Hematopoietic multipotent progenitor cell (in vitro differentiated cells): ENCODE results near the gene COL1A2. TPM values are rescaled to one million over a fixed set of nuclear protein-coding genes. Genes with fewer than 3 reads are reported as not detected.

ENCODE experiments used
- DNase-seq, 3 donors: peaks; one replicate each; pipeline ENCODE4 v3.0.0-alpha.2; 2011 to 2015; ENCODE audit warnings: low read depth in 2 of 3, low spot score in 2 of 3
- total RNA-seq: library from RNA; depleted of rRNA; stranded (reverse); fragments of >200 nt; gene quantifications from one replicate; pipeline ENCODE4 v1.2.3, GENCODE V29; 2012

Gene COL1A2
- total RNA-seq, 1 donor, result not detected

DNA sequence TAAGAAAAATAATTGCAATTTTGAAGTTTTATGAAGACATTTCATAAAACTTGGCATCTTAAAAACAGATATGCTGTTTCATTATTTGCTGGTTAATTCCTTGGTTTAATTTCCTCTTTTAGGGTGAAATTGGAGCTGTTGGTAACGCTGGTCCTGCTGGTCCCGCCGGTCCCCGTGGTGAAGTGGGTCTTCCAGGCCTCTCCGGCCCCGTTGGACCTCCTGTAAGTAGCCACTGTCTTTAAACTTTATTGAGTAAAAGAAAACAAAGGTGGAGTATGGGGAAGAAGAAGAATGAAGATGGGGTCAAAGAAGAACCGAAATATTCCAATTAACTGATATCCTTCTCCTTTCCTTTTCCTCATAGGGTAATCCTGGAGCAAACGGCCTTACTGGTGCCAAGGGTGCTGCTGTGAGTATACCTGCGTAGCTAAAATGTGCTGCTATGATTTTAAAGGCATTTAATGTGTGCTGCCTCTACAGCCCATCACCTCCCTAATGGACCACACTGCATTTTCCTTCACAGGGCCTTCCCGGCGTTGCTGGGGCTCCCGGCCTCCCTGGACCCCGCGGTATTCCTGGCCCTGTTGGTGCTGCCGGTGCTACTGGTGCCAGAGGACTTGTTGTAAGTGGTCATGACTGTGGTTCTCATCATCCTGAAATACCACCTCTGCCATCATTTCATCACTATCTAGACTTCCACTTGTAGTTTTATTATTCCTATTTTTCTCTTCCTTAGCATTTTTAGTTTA is 14.7 kb downstream of the COL1A2 start:
- no peak for DNase-seq

DNA sequence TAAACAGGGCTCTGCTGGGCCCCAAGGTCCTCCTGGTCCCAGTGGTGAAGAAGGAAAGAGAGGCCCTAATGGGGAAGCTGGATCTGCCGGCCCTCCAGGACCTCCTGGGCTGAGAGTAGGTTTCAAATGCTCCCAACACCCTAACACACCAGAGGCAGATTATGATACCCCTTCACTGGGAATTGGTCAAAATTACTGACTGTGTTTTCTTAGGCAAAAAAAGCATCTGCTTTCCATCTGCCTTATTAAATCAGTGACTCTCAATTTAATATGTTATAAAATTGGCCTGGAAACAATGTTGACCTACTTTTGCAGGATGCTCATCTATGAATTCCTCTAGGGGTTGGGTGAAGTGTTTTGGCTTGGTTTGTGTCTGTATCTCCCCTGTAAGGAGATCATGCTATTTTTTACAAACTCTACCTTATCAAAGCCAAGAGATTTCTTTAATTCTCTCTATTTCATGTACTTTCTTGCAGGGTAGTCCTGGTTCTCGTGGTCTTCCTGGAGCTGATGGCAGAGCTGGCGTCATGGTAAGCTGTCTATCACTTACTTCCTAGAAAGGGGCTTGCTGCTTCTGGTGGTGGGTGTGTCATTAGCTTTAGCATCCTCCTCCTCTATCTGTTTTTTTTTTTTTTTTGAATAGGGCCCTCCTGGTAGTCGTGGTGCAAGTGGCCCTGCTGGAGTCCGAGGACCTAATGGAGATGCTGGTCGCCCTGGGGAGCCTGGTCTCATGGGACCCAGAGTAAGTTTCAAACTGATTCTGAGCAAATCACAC is 15.9 kb downstream of the COL1A2 start:
- no peak for DNase-seq

DNA sequence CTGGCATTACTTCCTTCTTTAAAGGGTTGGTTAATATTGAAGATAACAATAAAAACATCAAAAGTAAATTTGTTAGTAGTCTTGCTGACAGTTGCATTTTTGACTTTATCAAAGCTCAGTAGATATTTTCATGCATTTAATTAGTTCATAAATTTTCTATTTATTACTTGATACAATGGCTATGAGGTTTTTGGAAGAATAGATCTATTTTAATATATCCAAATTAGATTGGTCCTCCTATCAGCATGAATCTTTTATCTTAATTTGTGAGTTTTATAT is 16.4 kb downstream of the COL1A2 start:
- DNase-seq, result no peak

DNA sequence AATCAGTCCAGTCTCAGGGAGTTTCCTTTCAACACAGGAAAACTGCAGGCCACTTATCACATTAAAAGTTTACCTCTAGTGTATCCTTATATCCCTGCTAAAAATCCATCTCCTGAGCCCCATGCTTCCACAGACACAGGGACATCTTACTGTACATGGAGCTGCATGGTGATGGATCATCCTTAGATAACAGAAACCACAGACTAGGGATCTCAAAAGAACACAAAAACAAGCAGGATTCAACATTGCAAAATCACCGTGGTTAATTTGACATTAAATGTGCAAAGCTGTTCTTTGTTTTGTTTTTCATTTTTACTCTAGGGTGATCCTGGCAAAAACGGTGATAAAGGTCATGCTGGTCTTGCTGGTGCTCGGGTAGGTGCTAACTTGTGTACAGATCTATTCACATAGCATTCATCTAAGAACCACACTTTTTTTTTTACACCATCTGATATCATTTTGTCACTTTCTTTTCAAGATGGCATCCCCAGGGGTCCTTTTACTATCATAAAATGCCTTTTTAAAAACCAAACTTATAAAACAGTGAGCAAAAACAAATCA is 18.1 kb downstream of the COL1A2 start:
- no peak for DNase-seq

DNA sequence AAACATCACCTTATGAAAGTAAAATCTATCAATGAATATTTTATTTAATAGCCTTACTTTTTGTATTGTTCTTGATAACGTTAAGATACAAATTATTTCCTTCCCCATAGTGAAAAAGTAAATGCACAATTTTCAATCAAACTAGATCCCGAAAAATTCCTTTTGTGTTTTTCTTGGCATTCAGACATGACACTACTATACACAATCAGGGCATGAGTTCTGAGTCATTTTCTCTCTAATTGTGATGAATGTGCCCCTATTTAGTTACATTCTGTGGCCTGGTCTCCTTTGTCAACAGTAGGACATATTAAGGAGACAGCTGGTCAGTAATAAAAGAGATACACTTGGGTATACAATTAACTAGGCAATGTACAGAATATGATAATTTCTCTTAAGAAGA is 19.8 kb downstream of the COL1A2 start:
- no peak for DNase-seq

DNA sequence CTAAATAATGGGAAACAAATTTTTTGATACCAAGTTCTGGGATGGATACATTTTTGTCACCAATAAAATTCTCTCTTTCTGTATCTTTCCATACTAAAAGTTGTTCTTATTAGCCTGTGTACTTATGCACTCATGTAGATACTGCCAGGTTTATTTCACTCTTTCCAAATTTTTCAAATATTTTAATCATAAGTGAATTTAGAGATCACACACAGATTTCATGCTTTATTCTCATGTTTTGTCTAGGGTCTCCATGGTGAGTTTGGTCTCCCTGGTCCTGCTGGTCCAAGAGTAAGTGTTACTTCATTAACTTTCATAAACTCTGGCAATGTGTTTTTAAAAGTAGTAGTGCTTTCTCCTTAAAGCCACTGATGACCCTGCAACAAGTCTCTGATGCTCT is 20.3 kb downstream of the COL1A2 start:
- no peak for DNase-seq

DNA sequence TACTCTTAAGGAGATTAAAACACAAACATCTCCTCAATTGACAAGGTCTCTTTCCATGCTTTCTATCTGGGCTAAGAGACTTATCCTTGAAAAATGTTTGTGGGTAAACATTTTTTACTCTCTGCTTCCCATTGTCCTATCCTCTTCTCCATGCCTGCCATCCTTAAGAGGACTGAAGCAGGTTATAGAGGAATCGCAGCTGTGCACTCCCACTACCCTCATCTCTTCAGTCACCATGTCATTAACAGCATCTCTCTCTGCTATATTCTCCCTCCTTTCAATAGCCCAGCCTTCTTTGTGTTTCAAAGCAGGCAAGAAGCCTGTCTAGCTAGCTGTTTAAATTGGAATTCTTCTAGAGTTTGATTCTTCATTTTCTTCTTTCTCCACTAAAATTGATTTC is 22.6 kb downstream of the COL1A2 start:
- no peak for DNase-seq

DNA sequence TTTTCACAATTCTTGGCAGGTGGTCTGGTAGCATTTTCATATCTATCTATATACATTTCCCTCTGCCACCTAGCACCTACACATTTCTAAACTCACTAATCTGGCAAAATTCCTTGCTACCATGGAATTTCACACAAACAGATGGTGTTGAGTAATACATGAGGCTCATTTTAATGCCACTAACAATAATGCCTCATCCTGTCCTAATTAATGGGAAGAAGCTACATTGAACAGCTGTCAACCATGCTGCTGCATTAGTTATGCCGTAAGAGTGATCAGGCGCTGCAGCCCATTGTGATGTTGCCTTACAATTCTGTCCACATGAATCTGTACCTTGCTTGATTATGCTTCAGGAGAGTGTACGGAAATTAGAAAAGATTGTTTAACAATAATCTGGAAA is 23.2 kb downstream of the COL1A2 start:
- DNase-seq, result no peak

DNA sequence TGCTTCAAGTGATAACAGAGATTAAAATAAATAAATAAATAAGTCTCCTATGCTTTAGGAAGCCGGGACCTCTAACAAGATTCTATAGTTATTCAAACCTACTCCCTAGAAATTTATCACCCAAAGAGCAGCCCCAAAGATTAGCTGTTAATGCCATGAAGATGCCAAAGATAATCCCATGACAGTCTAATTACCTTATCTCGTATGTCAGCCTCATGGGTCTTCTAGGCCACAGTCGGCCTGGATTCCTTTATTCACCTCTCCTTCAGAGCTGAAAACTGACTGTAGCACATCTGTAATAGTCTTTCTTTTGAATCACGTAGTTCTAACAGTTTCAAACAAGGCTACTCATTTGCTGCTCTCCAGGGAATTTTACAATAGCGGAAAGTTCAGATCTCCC is 24.2 kb downstream of the COL1A2 start:
- DNase-seq, result no peak

DNA sequence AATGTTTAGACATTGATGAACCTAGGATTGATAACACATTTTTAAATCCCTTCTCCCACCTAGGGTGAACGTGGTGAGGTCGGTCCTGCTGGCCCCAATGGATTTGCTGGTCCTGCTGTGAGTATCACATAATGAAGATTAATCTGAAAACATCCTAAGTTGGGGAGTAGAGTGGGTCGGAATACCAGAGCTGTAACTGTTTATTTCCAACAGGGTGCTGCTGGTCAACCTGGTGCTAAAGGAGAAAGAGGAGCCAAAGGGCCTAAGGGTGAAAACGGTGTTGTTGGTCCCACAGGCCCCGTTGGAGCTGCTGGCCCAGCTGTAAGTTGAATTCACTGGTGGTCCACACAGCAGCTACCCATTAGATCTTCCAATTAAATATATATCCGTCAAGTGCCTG is 25.6 kb downstream of the COL1A2 start:
- DNase-seq, result no peak

DNA sequence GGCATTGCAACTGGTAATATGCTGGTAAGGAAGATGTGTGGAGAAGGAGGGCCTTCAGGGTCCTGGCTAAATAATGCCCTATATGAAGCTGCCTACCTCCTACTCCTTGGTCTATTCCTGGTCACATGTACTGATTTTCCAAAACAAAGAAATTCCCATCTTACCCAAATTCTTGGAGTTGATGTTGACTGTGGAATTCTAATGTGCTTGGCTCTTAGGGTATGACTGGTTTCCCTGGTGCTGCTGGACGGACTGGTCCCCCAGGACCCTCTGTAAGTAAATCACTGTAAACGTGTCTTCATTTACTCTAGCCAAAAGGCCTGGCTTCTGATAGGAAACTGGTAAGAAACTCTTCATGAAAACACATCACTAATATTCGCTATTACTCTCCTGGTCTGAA is 27.0 kb downstream of the COL1A2 start:
- DNase-seq, result no peak

DNA sequence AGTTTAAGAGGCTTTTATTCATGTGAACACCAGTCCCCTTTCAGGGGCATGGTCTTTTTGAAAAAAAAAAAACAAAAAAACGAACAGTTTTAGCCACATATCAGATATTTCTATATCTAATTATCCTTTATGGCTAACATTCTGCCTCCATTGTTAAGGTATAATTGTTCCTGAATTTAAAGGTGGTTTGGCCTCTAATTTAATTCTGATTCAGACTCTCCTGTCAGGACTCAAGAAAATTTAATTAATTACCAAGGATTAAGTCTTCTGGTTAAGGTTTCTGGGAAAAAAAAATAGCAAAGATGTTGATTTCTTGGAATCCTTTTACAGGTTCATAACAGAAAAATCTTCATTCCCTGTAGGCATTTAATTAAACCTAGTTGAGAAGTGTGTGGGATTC is 27.4 kb downstream of the COL1A2 start:
- DNase-seq, result no peak

DNA sequence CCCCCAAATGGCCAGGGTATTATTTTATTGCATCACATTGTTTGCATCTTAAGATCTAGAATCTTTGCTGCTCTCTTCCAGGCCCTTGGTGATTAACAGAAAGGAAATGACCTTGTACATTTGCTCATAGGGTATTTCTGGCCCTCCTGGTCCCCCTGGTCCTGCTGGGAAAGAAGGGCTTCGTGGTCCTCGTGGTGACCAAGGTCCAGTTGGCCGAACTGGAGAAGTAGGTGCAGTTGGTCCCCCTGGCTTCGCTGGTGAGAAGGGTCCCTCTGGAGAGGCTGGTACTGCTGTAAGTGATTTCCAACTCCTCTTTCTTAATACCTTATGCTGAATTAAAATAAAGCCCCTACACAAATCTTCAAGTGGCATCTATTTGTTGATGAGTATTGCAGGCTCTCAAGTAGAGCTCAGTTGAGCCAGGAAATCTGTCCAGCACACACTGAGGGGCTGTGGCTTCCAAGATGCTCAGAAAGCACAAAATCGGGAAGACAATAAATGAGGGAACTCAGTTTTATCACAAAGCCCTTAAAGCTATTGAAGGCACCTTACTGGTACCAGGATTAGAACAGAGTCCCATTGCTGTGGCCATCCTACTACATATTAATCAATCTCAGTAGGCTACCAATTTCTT is 28.2 kb downstream of the COL1A2 start:
- no peak for DNase-seq

DNA sequence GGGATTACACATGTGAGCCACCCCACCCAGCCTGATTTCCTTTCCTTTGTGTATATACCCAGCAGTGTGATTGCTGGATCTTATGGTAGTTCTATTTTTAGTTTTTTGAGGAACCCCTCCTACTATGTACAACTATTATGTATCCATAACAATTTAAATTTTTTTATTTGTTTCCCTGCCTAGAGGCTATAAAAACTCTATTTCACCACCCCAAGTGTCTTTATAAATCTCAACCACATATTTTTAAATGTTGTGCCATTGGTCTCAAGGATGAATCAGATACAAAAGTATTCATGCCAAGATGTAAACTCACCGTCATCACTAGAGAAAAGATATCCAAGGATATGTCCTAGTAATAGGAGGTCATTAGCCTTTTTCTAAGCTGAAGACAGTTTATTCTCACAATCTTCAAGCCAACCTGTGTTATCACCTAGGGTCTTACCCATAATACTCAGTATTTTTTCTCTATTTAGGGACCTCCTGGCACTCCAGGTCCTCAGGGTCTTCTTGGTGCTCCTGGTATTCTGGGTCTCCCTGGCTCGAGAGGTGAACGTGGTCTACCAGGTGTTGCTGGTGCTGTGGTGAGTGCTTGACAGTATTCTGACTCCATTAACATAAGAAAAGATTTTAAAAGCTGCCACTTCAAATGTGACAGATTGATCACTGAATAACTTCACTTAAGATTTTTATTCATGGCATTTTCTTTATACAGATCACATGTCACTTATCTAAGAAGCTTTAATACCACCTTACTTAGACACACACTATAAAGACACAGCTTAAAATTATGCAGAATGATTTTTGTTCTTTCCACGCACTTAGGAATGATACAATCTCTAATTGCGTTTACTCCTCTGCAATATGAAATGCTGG is 29.4 kb downstream of the COL1A2 start:
- DNase-seq, result no peak

DNA sequence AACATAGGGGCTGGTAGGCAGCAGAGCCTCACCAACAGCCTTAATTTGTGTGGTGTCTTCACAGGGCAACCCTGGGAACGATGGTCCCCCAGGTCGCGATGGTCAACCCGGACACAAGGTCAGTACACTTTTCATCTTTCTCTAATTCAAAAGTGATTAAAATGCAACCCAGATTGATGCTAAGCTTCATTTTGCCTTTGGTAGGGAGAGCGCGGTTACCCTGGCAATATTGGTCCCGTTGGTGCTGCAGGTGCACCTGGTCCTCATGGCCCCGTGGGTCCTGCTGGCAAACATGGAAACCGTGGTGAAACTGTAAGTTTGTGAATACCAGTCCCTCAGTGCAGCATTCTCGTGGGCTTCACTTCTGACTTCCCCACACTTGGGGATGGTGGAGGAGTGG is 30.9 kb downstream of the COL1A2 start:
- DNase-seq, result no peak

DNA sequence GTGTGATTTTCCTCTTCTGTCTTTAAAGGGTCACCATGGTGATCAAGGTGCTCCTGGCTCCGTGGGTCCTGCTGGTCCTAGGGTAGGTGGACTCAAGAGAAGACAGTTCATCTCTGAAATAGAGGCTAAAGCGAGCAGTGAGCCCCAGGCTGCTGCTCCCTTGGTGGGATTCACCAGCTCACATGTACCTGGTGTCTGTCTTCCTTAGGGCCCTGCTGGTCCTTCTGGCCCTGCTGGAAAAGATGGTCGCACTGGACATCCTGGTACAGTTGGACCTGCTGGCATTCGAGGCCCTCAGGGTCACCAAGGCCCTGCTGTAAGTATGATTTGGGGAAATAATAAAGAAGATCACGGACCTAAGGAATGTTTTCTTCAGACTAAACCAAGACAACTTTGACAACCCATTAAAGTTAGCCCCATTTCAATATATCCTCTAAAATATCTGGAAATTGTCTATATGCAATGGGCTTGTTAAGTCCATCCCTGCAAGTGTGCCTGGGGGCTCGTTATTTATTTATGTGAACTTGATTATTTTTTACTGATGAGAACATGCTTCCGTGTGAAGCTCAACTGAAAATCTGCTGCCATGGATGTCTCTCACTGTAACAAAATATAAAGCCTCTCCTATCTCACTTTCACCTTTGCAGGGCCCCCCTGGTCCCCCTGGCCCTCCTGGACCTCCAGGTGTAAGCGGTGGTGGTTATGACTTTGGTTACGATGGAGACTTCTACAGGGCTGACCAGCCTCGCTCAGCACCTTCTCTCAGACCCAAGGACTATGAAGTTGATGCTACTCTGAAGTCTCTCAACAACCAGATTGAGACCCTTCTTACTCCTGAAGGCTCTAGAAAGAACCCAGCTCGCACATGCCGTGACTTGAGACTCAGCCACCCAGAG is 32.5 kb downstream of the COL1A2 start:
- no peak for DNase-seq

DNA sequence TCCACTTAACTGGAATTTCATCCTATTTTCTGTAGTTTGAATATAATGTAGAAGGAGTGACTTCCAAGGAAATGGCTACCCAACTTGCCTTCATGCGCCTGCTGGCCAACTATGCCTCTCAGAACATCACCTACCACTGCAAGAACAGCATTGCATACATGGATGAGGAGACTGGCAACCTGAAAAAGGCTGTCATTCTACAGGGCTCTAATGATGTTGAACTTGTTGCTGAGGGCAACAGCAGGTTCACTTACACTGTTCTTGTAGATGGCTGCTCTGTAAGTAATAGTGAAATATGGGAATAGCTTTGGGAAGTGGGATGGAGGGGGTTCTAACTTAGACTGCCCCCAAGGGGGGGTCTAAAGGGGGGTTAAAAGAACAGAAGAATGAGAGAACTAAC is 34.5 kb downstream of the COL1A2 start:
- no peak for DNase-seq

DNA sequence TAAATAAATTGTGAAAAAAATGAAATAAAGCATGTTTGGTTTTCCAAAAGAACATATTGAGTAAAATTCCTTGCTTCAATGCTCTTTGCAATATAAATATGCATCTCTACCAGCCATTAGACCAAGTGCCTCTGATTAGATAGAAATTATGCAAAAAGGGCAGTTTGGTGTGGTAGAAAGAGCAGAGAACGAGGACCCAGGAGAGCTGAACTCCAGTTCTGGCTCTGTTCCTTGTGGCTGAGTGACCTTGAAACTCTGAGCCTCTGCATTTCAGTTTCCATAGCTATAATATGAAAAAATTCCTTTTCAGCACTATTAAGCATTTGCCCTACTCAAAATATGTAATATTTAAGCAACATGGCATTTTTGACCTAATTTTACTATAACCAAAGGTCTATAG is 36.5 kb downstream of the COL1A2 start:
- DNase-seq, result no peak

DNA sequence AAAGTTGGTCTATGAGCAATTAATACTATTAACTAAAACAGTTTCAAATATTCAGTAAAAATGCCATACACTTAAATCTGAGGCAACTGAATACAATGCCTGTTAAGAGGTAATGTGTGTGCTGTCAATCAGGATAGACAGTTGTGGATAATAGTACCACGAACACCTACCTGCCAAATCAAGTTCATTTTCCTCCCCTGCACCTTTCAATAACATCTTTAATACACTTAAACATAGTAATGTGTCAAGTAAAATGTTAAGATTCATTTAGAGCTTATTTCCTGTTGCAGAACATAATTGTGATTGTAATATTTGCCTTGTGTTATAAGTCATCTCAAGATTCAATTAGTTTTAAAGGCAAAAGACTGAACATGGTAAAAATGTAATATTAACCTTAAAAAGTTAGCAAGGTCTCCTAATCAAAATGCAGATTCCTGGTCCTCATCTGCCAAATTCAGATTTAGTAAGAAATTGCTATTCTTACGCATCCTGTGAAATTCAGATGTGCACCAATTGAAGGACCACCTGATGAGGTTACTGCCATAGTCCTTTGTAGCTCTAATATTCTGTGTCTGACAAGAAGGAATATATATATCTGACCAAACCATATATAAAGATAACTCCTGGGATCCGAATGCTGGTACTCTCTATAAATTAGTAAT is 37.1 kb downstream of the COL1A2 start:
- DNase-seq, result no peak
